ENCODE results near the gene SYCN. TPM values are rescaled to one million over a fixed set of nuclear protein-coding genes. Genes with fewer than 3 reads are reported as not detected.

The SYCN gene
- total and polyA plus RNA-seq, 2 of the 8 experiments (the other 6 are each of a cell fraction or from before 2014, with no cell fraction given) = not detected

DNA sequence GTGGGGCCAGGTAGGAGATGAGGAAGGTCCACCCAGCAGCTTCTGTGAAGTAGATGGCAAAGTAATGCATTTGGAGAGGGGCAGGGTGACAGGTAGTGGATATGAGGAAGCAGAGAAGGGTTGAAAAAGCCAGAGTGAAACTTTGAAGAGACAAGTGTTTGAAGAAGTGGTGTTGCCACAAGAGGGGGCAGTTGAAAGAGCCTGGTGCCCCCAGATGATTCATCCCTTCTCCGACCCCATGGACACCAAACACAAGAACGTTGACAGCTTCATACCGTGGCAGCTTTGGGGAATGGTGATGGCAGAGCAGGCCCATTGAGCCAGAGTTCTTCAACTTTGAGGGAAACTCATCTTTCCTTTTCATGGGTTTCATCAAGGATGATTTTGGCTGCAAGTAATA, 20.8 kb upstream of the SYCN start:
- Histone ChIP-seq H3K18ac (ENCODE audit: extremely low read depth, low read length) (no peak overlapping the region), H3K79me2 (ENCODE audit: control insufficient read depth in 1 of 2, insufficient read depth in 2 of 2, low read length in 2 of 2) (no peaks in the 10 kb centered on the region), H2BK120ac (replicated peaks; ENCODE audit: low read depth, low read length) (no peak overlapping the region), H2BK15ac (ENCODE audit: low read length) (no peak overlapping the region), H3K4me2 (ENCODE audit: insufficient read depth in 1 of 2, low read depth in 2 of 2, low read length in 2 of 2) (no peak overlapping the region), H2AFZ (ENCODE audit: low read length) (no peak overlapping the region), H4K8ac (ENCODE audit: extremely low read depth, insufficient read depth, low read length) (no peak overlapping the region), H3K4me1 (replicated peaks in 1 of 4; ENCODE audit: control insufficient read depth in 3 of 4, insufficient read depth in 4 of 4, low read length in 3 of 4) (no peaks in the 10 kb centered on the region), H3K4ac (replicated peaks; ENCODE audit: insufficient read length, low read depth, low read length) (no peak overlapping the region), H3K9me3 (ENCODE audit: insufficient read depth in 2 of 2, low read depth in 1 of 2, low read length in 1 of 2) (no peaks in the 10 kb centered on the region), H3K27me3 (replicated peaks in 1 of 4; ENCODE audit: control insufficient read depth in 3 of 4, extremely low read depth in 1 of 4, insufficient read depth in 3 of 4, low read length in 3 of 4) (peaks cover 0 to 3% (median 0%) of the 10 kb centered on the region in 4 experiments; a peak in 2 of 7 replicates), H3K23ac (ENCODE audit: insufficient read length) (no peak overlapping the region), H3K27ac (ENCODE audit: low read depth, low read length) (no peak overlapping the region), H3K9ac (replicated peaks in 1 of 4; ENCODE audit: extremely low read depth in 1 of 4, low read depth in 3 of 4, low read length in 3 of 4) (no peak overlapping the region), H2BK5ac (ENCODE audit: low read depth, low read length) (no peak overlapping the region), H4K91ac (replicated peaks; ENCODE audit: insufficient read length, low read length) (no peak overlapping the region), H3K36me3 (ENCODE audit: control insufficient read depth in 2 of 4, insufficient read depth in 4 of 4, low read length in 3 of 4) (no peaks in the 10 kb centered on the region), H2BK20ac (ENCODE audit: low read length) (no peak overlapping the region), H2AK5ac (ENCODE audit: low read depth, low read length) (no peak overlapping the region), H3K4me3 (ENCODE audit: extremely low read depth in 1 of 4, insufficient read depth in 2 of 4, low read depth in 3 of 4, low read length in 4 of 4) (no peak overlapping the region), H3K56ac (replicated peaks; ENCODE audit: insufficient read length, low read depth, low read length) (no peak overlapping the region), H3K23me2 (ENCODE audit: low read depth, low read length) (peaks cover under 1% of the 10 kb centered on the region; the same call in 1 of the 2 replicates), H3K79me1 (ENCODE audit: low read depth, low read length) (no peaks in the 10 kb centered on the region), H4K20me1 (replicated peaks in 1 of 2; ENCODE audit: control insufficient read depth in 1 of 2, insufficient read depth in 2 of 2, low read length in 2 of 2) (no peaks in the 10 kb centered on the region), H4K5ac (ENCODE audit: insufficient read length, low read depth, low read length) (no peak overlapping the region), H3K14ac (ENCODE audit: insufficient read length) (no peak overlapping the region), H2BK12ac (ENCODE audit: low read depth, low read length) (no peak overlapping the region)
- ChIA-PET CTCF (ENCODE audit: partially characterized antibody) (interaction anchor here (0.7 to 5.0 kb wide), 8 partner anchors 12 to 106 kb away, joined by 3 to 25 read pairs (median 4); partner anchors contain the start of gene SYCN), POLR2A (ENCODE audit: partially characterized antibody) (no interaction called here)
- FAIRE-seq = peak; percentile 45
- TF ChIP-seq, protein P1, sequence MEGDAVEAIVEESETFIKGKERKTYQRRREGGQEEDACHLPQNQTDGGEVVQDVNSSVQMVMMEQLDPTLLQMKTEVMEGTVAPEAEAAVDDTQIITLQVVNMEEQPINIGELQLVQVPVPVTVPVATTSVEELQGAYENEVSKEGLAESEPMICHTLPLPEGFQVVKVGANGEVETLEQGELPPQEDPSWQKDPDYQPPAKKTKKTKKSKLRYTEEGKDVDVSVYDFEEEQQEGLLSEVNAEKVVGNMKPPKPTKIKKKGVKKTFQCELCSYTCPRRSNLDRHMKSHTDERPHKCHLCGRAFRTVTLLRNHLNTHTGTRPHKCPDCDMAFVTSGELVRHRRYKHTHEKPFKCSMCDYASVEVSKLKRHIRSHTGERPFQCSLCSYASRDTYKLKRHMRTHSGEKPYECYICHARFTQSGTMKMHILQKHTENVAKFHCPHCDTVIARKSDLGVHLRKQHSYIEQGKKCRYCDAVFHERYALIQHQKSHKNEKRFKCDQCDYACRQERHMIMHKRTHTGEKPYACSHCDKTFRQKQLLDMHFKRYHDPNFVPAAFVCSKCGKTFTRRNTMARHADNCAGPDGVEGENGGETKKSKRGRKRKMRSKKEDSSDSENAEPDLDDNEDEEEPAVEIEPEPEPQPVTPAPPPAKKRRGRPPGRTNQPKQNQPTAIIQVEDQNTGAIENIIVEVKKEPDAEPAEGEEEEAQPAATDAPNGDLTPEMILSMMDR (IDR thresholded peaks at IDR 0.05; ENCODE audit: control extremely low read depth in 1 of 3, insufficient read depth in 1 of 3, low read depth in 1 of 3, low read length in 3 of 3) = peak; percentile 13 to 52 (median 41); a peak in 3 of 4 replicates
- TF ChIP-seq RAD21 (IDR thresholded peaks at IDR 0.05 in 1 of 2, conservative IDR thresholded peaks at IDR 0.05 in 1 of 2; ENCODE audit: low read depth in 2 of 2, low read length in 2 of 2) = peak; percentile 48 to 51
- TF ChIP-seq JUND (IDR thresholded peaks at IDR 0.05; ENCODE audit: low read length) = peak; percentile 71; the same call in 1 of the 2 replicates
- TF ChIP-seq MAFK (IDR thresholded peaks at IDR 0.05; ENCODE audit: low read depth, low read length) = no peak
- no peak for TF ChIP-seq NANOG (IDR thresholded peaks at IDR 0.05; ENCODE audit: insufficient read depth, low read depth, low read length, poor library complexity, severe bottlenecking)
- 53% methylated on average over 3 of the region's 3 CpGs; no CpG with 5 or more reads in 1 of the 2 experiments for WGBS, 2 experiments (ENCODE audit: extremely low coverage in 1 of 2, insufficient coverage in 1 of 2, insufficient read length in 1 of 2, insufficient replicate concordance in 2 of 2, low coverage in 1 of 2, low lambda C conversion rate in 2 of 2, missing lambda C conversion rate in 1 of 2)
- DNase-seq (ENCODE audit: low read depth in 1 of 2, low spot score in 2 of 2) = no peak

All from H1 (cell line).